Measurements from ENCODE around the gene BRPF3. TPM values are rescaled to one million over a fixed set of nuclear protein-coding genes. Genes with fewer than 3 reads are reported as not detected.
"Not testable (repeated sequence)": the region's sequence is repeated elsewhere in the genome, so short reads cannot be mapped to it uniquely, and the experiment has no call there.

BRPF3 gene
- polyA plus RNA-seq, 1 experiment, result 13.9 TPM

GRCh38 chr6:36217188-36217587, 20.6 kb downstream of the BRPF3 start:
- CTCF ChIA-PET, result interaction anchor here (1.5 kb wide), 1 partner anchor 144 kb away, joined by 3 read pairs; no protein-coding TSS in a partner anchor
- Histone ChIP-seq H3K9me3 (ENCODE audit: control insufficient read depth, insufficient read depth, low read length) (no peaks in the 10 kb centered on the region), H3K27ac (ENCODE audit: low read depth, low read length) (no peak overlapping the region), H3K27me3 (ENCODE audit: control insufficient read depth, insufficient read depth, low read length) (no peaks in the 10 kb centered on the region), H3K4me3 (ENCODE audit: low read depth, low read length) (no peak overlapping the region)
- no peak for DNase-seq (ENCODE audit: low read depth, low spot score)
- TF ChIP-seq CTCF (IDR thresholded peaks at IDR 0.05; ENCODE audit: low read depth, low read length), result no peak
- POLR2A ChIA-PET, result no interaction called here

DNA sequence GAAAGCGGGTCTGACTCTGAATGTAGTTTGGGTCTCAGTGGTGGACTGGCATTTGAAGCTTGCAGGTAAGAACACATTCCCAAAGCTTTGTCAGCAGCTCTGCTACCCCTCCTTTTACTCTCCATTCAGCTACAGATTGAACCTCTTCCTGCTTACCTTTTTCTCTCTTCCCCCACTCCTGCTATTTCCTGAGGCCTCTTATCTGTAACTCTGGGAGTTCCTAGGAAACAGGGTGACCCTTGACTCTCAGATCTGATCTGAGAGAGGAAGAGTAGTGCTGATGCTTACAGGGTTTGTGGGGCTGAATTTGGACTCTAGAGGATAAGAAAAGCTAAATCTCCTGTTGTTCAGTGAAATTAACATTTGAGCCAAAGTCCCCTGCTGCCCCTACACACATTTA, 21.4 kb downstream of the BRPF3 start:
- Histone ChIP-seq H3K9me3 (ENCODE audit: control insufficient read depth, insufficient read depth, low read length) (no peaks in the 10 kb centered on the region), H3K27ac (ENCODE audit: low read depth, low read length) (no peak overlapping the region), H3K27me3 (ENCODE audit: control insufficient read depth, insufficient read depth, low read length) (no peaks in the 10 kb centered on the region), H3K4me3 (ENCODE audit: low read depth, low read length) (no peak overlapping the region)
- ChIA-PET CTCF (interaction anchor here (1.5 kb wide), 1 partner anchor 143 kb away, joined by 3 read pairs; no protein-coding TSS in a partner anchor), POLR2A (no interaction called here)
- no peak for DNase-seq (ENCODE audit: low read depth, low spot score)
- TF ChIP-seq CTCF (IDR thresholded peaks at IDR 0.05; ENCODE audit: low read depth, low read length), result no peak

- H3K9me3 ChIP-seq (ENCODE audit: control insufficient read depth, insufficient read depth, low read length); POLR2A ChIA-PET; H3K27me3 ChIP-seq (ENCODE audit: control insufficient read depth, insufficient read depth, low read length); H3K27ac ChIP-seq (ENCODE audit: low read depth, low read length); DNase-seq (ENCODE audit: low read depth, low spot score); H3K4me3 ChIP-seq (ENCODE audit: low read depth, low read length): not testable (repeated sequence)
- CTCF ChIA-PET, result interaction anchor here (1.5 kb wide), 1 partner anchor 143 kb away, joined by 3 read pairs; no protein-coding TSS in a partner anchor
Observed at GRCh38 chr6:36218516-36218915, 22.0 kb downstream of the BRPF3 start.

GRCh38 chr6:36219081-36219480, 22.5 kb downstream of the BRPF3 start:
- Histone ChIP-seq H3K9me3 (ENCODE audit: control insufficient read depth, insufficient read depth, low read length) (no peaks in the 10 kb centered on the region), H3K4me3 (ENCODE audit: low read depth, low read length) (no peak overlapping the region), H3K27me3 (ENCODE audit: control insufficient read depth, insufficient read depth, low read length) (no peaks in the 10 kb centered on the region), H3K27ac (ENCODE audit: low read depth, low read length) (no peak overlapping the region)
- POLR2A ChIA-PET, result no interaction called here
- CTCF ChIA-PET, result no interaction called here
- no peak for DNase-seq (ENCODE audit: low read depth, low spot score)
- TF ChIP-seq CTCF (IDR thresholded peaks at IDR 0.05; ENCODE audit: low read depth, low read length), result no peak

DNA sequence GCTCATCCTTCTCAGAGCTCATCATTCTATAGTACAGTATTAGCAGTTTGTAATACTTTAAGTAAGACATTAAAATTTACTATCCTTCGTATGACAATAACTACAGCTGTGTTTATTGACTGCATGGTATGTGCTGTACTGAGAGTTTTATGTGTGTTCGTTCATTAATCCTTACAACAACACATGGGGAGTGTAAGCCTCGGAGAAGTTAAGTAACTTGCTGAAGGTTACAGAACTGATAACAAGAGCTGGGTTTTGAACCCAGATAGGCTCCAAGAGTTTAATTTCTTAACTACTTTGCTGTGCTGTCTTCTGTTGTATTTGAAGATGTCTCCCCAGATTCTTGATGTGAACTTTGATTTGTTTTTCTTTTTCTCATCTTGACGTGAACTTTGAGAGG, 23.7 kb downstream of the BRPF3 start:
- TF ChIP-seq CTCF (IDR thresholded peaks at IDR 0.05; ENCODE audit: low read depth, low read length), result no peak
- H3K9me3 ChIP-seq (ENCODE audit: control insufficient read depth, insufficient read depth, low read length), result no peaks in the 10 kb centered on the region; the same call in 1 of the 2 replicates
- no peak for DNase-seq (ENCODE audit: low read depth, low spot score)
- POLR2A ChIA-PET, result interaction anchor here (0.7 kb wide), 1 partner anchor 46 kb away, joined by 3 read pairs; no protein-coding TSS in a partner anchor
- H3K27ac ChIP-seq (ENCODE audit: low read depth, low read length), result no peak overlapping the region
- H3K4me3 ChIP-seq (ENCODE audit: low read depth, low read length), result no peak overlapping the region
- CTCF ChIA-PET, result interaction anchor here (1.2 kb wide), 1 partner anchor 121 kb away, joined by 5 read pairs; no protein-coding TSS in a partner anchor
- H3K27me3 ChIP-seq (ENCODE audit: control insufficient read depth, insufficient read depth, low read length), result no peaks in the 10 kb centered on the region
